ENCODE results near the gene MRPL9. TPM values are rescaled to one million over a fixed set of nuclear protein-coding genes. Genes with fewer than 3 reads are reported as not detected.

MRPL9 gene
- total RNA-seq, result 100 to 1,000 TPM in 2 of 5 experiments, 10 to 100 TPM in 3; 77.0 to 133 (median 81.5) TPM
- 100 to 1,000 TPM; 127 to 168 TPM for polyA plus RNA-seq
- 48.2 reads per million, percentile 70 among the genes with 10 or more reads in this experiment for total RNA-seq

- Histone ChIP-seq H3K4me1 (ENCODE audit: control insufficient read depth in 2 of 2, insufficient read depth in 2 of 2, low read length in 2 of 2) (peaks cover 11 to 12% of the 10 kb centered on the region in 2 donors), H3K9me3 (ENCODE audit: control insufficient read depth in 2 of 3, low read length in 3 of 3) (no peaks in the 10 kb centered on the region), H3K4me3 (ENCODE audit: low read length) (peak within 1 kb of the TSS; percentile 76), H3K27ac (ENCODE audit: low read depth, low read length) (peak within 1 kb of the TSS; percentile 81), H3K36me3 (ENCODE audit: control insufficient read depth in 2 of 3, insufficient read depth in 3 of 3, low read length in 3 of 3) (peaks cover 6 to 41% (median 12%) of the 10 kb centered on the region in 3 experiments), H3K27me3 (ENCODE audit: control insufficient read depth in 2 of 2, insufficient read depth in 2 of 2, low read length in 2 of 2) (no peaks in the 10 kb centered on the region)
- ChIA-PET CTCF (interaction anchor here (1.1 kb wide), 1 partner anchor 26 kb away, joined by 4 read pairs; no protein-coding TSS in a partner anchor), POLR2A (interaction anchor here (0.5 to 3.0 kb wide), 18 partner anchors 8 to 1283 kb away, joined by 3 to 24 read pairs (median 3); partner anchors contain the start of genes POGZ, SNX27 and TDRKH)
- peak within 1 kb of the TSS; percentile 92 to 100 (median 97) for H3K27ac Mint-ChIP-seq
- peaks cover 13 to 28% (median 21%) of the 10 kb centered on the region in 7 donors for H3K4me1 Mint-ChIP-seq
- H3K27me3 Mint-ChIP-seq, result no peaks in the 10 kb centered on the region
- peak within 1 kb of the TSS; percentile 91 to 98 (median 95) for H3K4me3 Mint-ChIP-seq
- ATAC-seq (peak; percentile 99), DNase-seq (peak; percentile 73 to 85 (median 82))
- peaks cover 0 to 3% (median 0%) of the 10 kb centered on the region in 11 donors for H3K9me3 Mint-ChIP-seq
- H3K36me3 Mint-ChIP-seq, result peaks cover 3 to 23% (median 5%) of the 10 kb centered on the region in 5 donors
- intact Hi-C loops (cut with micrococcal nuclease), result loop anchor here (1.0 to 5.0 kb wide), 7 partner anchors 27 to 564 kb away; partner anchors contain the start of genes TDRKH (in 2 of the 2), PI4KB (in 1 of the 2), PIP5K1A (in 1 of the 2) and RIIAD1 (in 1 of the 2)
These were observed at the start of gene MRPL9 for GRCh38 chr1:151762941-151763921. Gene MRPL9, minus strand, starts transcription at chr1:151763496. Its CDS starts 17 bp downstream, at chr1:151763479.

- ChIA-PET POLR2A (no interaction called here), CTCF (interaction anchor here (0.9 kb wide), 1 partner anchor 31 kb away, joined by 3 read pairs; no protein-coding TSS in a partner anchor)
- Histone ChIP-seq H3K27me3 (ENCODE audit: control insufficient read depth in 2 of 2, insufficient read depth in 2 of 2, low read length in 2 of 2) (no peaks in the 10 kb centered on the region), H3K27ac (ENCODE audit: low read depth, low read length) (no peak overlapping the region), H3K9me3 (ENCODE audit: control insufficient read depth in 2 of 3, low read length in 3 of 3) (no peaks in the 10 kb centered on the region), H3K4me3 (ENCODE audit: low read length) (no peak overlapping the region), H3K4me1 (ENCODE audit: control insufficient read depth in 2 of 2, insufficient read depth in 2 of 2, low read length in 2 of 2) (peaks cover 12 to 21% of the 10 kb centered on the region in 2 donors), H3K36me3 (ENCODE audit: control insufficient read depth in 2 of 3, insufficient read depth in 3 of 3, low read length in 3 of 3) (no peaks in the 10 kb centered on the region)
- no peak for DNase-seq
- Mint-ChIP-seq H3K9me3 (no peaks in the 10 kb centered on the region), H3K4me3 (no peak overlapping the region), H3K27me3 (peaks cover 0 to 5% (median 0%) of the 10 kb centered on the region in 5 donors), H3K27ac (no peak overlapping the region), H3K4me1 (peaks cover 8 to 20% (median 18%) of the 10 kb centered on the region in 7 donors), H3K36me3 (no peaks in the 10 kb centered on the region)
- intact Hi-C loops (cut with micrococcal nuclease), result no loop called here
- no peak for ATAC-seq
These were observed 47.9 kb upstream of the MRPL9 start for GRCh38 chr1:151811181-151811580.

GRCh38 chr1:151809985-151810556, 46.8 kb upstream of the MRPL9 start:
- H3K36me3 ChIP-seq (ENCODE audit: control insufficient read depth in 2 of 3, insufficient read depth in 3 of 3, low read length in 3 of 3), result no peaks in the 10 kb centered on the region
- POLR2A ChIA-PET, result no interaction called here
- no peak overlapping the region for H3K27ac ChIP-seq (ENCODE audit: low read depth, low read length)
- intact Hi-C loops (cut with micrococcal nuclease), result no loop called here
- H3K4me3 ChIP-seq (ENCODE audit: low read length), result no peak overlapping the region
- no peaks in the 10 kb centered on the region for H3K36me3 Mint-ChIP-seq
- DNase-seq (no peak), ATAC-seq (no peak)
- no peaks in the 10 kb centered on the region for H3K27me3 ChIP-seq (ENCODE audit: control insufficient read depth in 2 of 2, insufficient read depth in 2 of 2, low read length in 2 of 2)
- H3K27ac Mint-ChIP-seq, result no peak overlapping the region
- H3K27me3 Mint-ChIP-seq, result peaks cover 0 to 5% (median 0%) of the 10 kb centered on the region in 5 donors
- H3K4me1 Mint-ChIP-seq, result peaks cover 0 to 9% (median 7%) of the 10 kb centered on the region in 7 donors
- H3K9me3 Mint-ChIP-seq, result no peaks in the 10 kb centered on the region
- peaks cover under 1 to 11% of the 10 kb centered on the region in 2 donors for H3K4me1 ChIP-seq (ENCODE audit: control insufficient read depth in 2 of 2, insufficient read depth in 2 of 2, low read length in 2 of 2)
- no peaks in the 10 kb centered on the region for H3K9me3 ChIP-seq (ENCODE audit: control insufficient read depth in 2 of 3, low read length in 3 of 3)
- CTCF ChIA-PET, result no interaction called here
- H3K4me3 Mint-ChIP-seq, result no peak overlapping the region

GRCh38 chr1:151809290-151809984, 46.1 kb upstream of the MRPL9 start:
- Histone ChIP-seq H3K27ac (ENCODE audit: low read depth, low read length) (no peak overlapping the region), H3K4me3 (ENCODE audit: low read length) (no peak overlapping the region), H3K27me3 (ENCODE audit: control insufficient read depth in 2 of 2, insufficient read depth in 2 of 2, low read length in 2 of 2) (no peaks in the 10 kb centered on the region), H3K36me3 (ENCODE audit: control insufficient read depth in 2 of 3, insufficient read depth in 3 of 3, low read length in 3 of 3) (no peaks in the 10 kb centered on the region), H3K4me1 (ENCODE audit: control insufficient read depth in 2 of 2, insufficient read depth in 2 of 2, low read length in 2 of 2) (peaks cover 0 to 5% of the 10 kb centered on the region in 2 donors), H3K9me3 (ENCODE audit: control insufficient read depth in 2 of 3, low read length in 3 of 3) (no peaks in the 10 kb centered on the region)
- DNase-seq (no peak), ATAC-seq (no peak)
- Mint-ChIP-seq H3K4me3 (no peak overlapping the region), H3K27me3 (peaks cover 0 to 5% (median 0%) of the 10 kb centered on the region in 5 donors), H3K27ac (no peak overlapping the region), H3K4me1 (peaks cover 0 to 9% (median 4%) of the 10 kb centered on the region in 7 donors), H3K36me3 (no peaks in the 10 kb centered on the region), H3K9me3 (no peaks in the 10 kb centered on the region)
- ChIA-PET CTCF (interaction anchor here (0.7 kb wide), 1 partner anchor 640 kb away, joined by 3 read pairs; no protein-coding TSS in a partner anchor), POLR2A (no interaction called here)
- intact Hi-C loops (cut with micrococcal nuclease), result no loop called here

GRCh38 chr1:151807766-151808165, 44.5 kb upstream of the MRPL9 start:
- ATAC-seq (no peak), DNase-seq (no peak)
- POLR2A ChIA-PET, result no interaction called here
- CTCF ChIA-PET, result interaction anchor here (1.1 kb wide), 1 partner anchor 14 kb away, joined by 4 read pairs; no protein-coding TSS in a partner anchor
- Mint-ChIP-seq H3K9me3 (peaks cover 0 to 2% (median 0%) of the 10 kb centered on the region in 11 donors), H3K4me1 (peaks cover 0 to 8% (median 0%) of the 10 kb centered on the region in 7 donors), H3K27me3 (peaks cover 0 to 7% (median 0%) of the 10 kb centered on the region in 5 donors), H3K4me3 (no peak overlapping the region), H3K27ac (no peak overlapping the region), H3K36me3 (no peaks in the 10 kb centered on the region)
- H3K27me3 ChIP-seq (ENCODE audit: control insufficient read depth in 2 of 2, insufficient read depth in 2 of 2, low read length in 2 of 2), result no peaks in the 10 kb centered on the region
- intact Hi-C loops (cut with micrococcal nuclease), result no loop called here
- H3K4me1 ChIP-seq (ENCODE audit: control insufficient read depth in 2 of 2, insufficient read depth in 2 of 2, low read length in 2 of 2), result no peaks in the 10 kb centered on the region
- no peaks in the 10 kb centered on the region for H3K9me3 ChIP-seq (ENCODE audit: control insufficient read depth in 2 of 3, low read length in 3 of 3)
- no peaks in the 10 kb centered on the region for H3K36me3 ChIP-seq (ENCODE audit: control insufficient read depth in 2 of 3, insufficient read depth in 3 of 3, low read length in 3 of 3)
- H3K4me3 ChIP-seq (ENCODE audit: low read length), result no peak overlapping the region
- no peak overlapping the region for H3K27ac ChIP-seq (ENCODE audit: low read depth, low read length)

GRCh38 chr1:151807131-151807530, 43.8 kb upstream of the MRPL9 start:
- Mint-ChIP-seq H3K27ac (no peak overlapping the region), H3K9me3 (peaks cover 0 to 2% (median 0%) of the 10 kb centered on the region in 11 donors), H3K36me3 (no peaks in the 10 kb centered on the region), H3K4me3 (no peak overlapping the region), H3K27me3 (peaks cover 0 to 7% (median 0%) of the 10 kb centered on the region in 5 donors), H3K4me1 (peaks cover 0 to 6% (median 0%) of the 10 kb centered on the region in 7 donors)
- no peaks in the 10 kb centered on the region for H3K27me3 ChIP-seq (ENCODE audit: control insufficient read depth in 2 of 2, insufficient read depth in 2 of 2, low read length in 2 of 2)
- no peaks in the 10 kb centered on the region for H3K36me3 ChIP-seq (ENCODE audit: control insufficient read depth in 2 of 3, insufficient read depth in 3 of 3, low read length in 3 of 3)
- H3K4me1 ChIP-seq (ENCODE audit: control insufficient read depth in 2 of 2, insufficient read depth in 2 of 2, low read length in 2 of 2), result no peaks in the 10 kb centered on the region
- DNase-seq (no peak), ATAC-seq (no peak)
- POLR2A ChIA-PET, result no interaction called here
- no peaks in the 10 kb centered on the region for H3K9me3 ChIP-seq (ENCODE audit: control insufficient read depth in 2 of 3, low read length in 3 of 3)
- CTCF ChIA-PET, result interaction anchor here (1.1 kb wide), 1 partner anchor 14 kb away, joined by 4 read pairs; no protein-coding TSS in a partner anchor
- H3K27ac ChIP-seq (ENCODE audit: low read depth, low read length), result no peak overlapping the region
- intact Hi-C loops (cut with micrococcal nuclease), result no loop called here
- no peak overlapping the region for H3K4me3 ChIP-seq (ENCODE audit: low read length)

All from naive thymus-derived CD4-positive, alpha-beta T cell (primary cell).